GM12878 (cell line): Measurements from ENCODE around the gene MATN1. TPM values are rescaled to one million over a fixed set of nuclear protein-coding genes. Genes with fewer than 3 reads are reported as not detected.
A peak's percentile ranks its signal among the peaks of the same experiment; 100 is the strongest.

Experiments
- ATF7 ChIP-seq: fragments of 450-650 bp; IDR thresholded peaks from 2 replicates; pipeline ENCODE4 v1.6.1; 2016; ENCODE audit warnings: low read depth, mild to moderate bottlenecking
- BHLHE40 ChIP-seq, 2 experiments: fragments of 450-650 bp in 1 of 2; IDR thresholded peaks; 2 replicates each; pipeline ENCODE4 v1.6.1; 2011 to 2017; ENCODE audit warnings: low read depth in 2 of 2, borderline replicate concordance in 1 of 2, improper control_type of control experiment in 1 of 2, low read length in 1 of 2, mild to moderate bottlenecking in 1 of 2
- ETV6 ChIP-seq, 2 experiments: fragments of 450-650 bp in 1 of 2; IDR thresholded peaks in 1 of 2; conservative IDR thresholded peaks in 1 of 2; 2 replicates each; pipeline ENCODE4 v1.6.1; 2014; ENCODE audit warnings: antibody characterized with exemption in 1 of 2, borderline replicate concordance in 1 of 2, low read depth in 1 of 2, mild to moderate bottlenecking in 1 of 2, moderate library complexity in 1 of 2
- HCFC1 ChIP-seq: fragments of 150-350 bp; IDR thresholded peaks from 2 replicates; pipeline ENCODE4 v1.6.1; 2014; ENCODE audit warnings: low read length
- IRF5 ChIP-seq: fragments of 450-650 bp; IDR thresholded peaks from 2 replicates; pipeline ENCODE4 v1.6.1; 2017; ENCODE audit warnings: borderline replicate concordance
- MLLT1 ChIP-seq: fragments of 450-650 bp; IDR thresholded peaks from 2 replicates; pipeline ENCODE4 v1.6.1; 2016; ENCODE audit warnings: mild to moderate bottlenecking
- MXI1 ChIP-seq: fragments of 150-350 bp; IDR thresholded peaks from 2 replicates; pipeline ENCODE4 v1.6.1; 2011; ENCODE audit warnings: low read depth, mild to moderate bottlenecking, inconsistent platforms, low read length, improper control_type of control experiment
- PML ChIP-seq: IDR thresholded peaks from 2 replicates; pipeline ENCODE4 v1.6.1; 2012; ENCODE audit warnings: low read length, inconsistent platforms
- POLR2AphosphoS2 ChIP-seq: IDR thresholded peaks from 2 replicates; pipeline ENCODE4 v1.6.1; 2011; ENCODE audit warnings: low read depth, mild to moderate bottlenecking, low read length, improper control_type of control experiment, moderate library complexity
- SMAD1 ChIP-seq: fragments of 450-650 bp; IDR thresholded peaks from 2 replicates; pipeline ENCODE4 v1.6.1; 2018; ENCODE audit warnings: mild to moderate bottlenecking, low read depth; ENCODE audit not compliant: partially characterized antibody
- SMC3 ChIP-seq: IDR thresholded peaks from 2 replicates; pipeline ENCODE4 v1.6.1; 2011; ENCODE audit warnings: low read length, improper control_type of control experiment, borderline replicate concordance
- ZNF622 ChIP-seq: fragments of 450-650 bp; IDR thresholded peaks from 2 replicates; pipeline ENCODE4 v1.6.1; 2017; ENCODE audit warnings: mild to moderate bottlenecking, inconsistent platforms
- ZNF687 ChIP-seq: fragments of 450-650 bp; IDR thresholded peaks from 2 replicates; pipeline ENCODE4 v1.6.1; 2017; ENCODE audit warnings: mild to moderate bottlenecking, moderate library complexity
- polyA plus RNA-seq, 11 experiments: library from polyadenylated mRNA; depleted of rRNA in 4 of 11; unstranded in 6 of 11; stranded (reverse) in 5 of 11; fragments of >200 nt; fragmentation: Nextera tagmentation in 4 of 11; fragmentation: Illumina TruSeq in 1 of 11; extraction: Ambion mirVana in 4 of 11; extraction: Trizol in 1 of 11; gene quantifications; 1 replicate in 1 of 11; 2 replicates in 10 of 11; pipeline versions ENCODE4 v1.2.1 to v1.2.3, GENCODE V29; 2011 to 2016; ENCODE audit warnings: inconsistent platforms in 2 of 11, missing spikeins in 2 of 11, low read depth in 1 of 11
- total RNA-seq, 4 experiments: library from RNA; depleted of rRNA in 3 of 4; stranded (reverse); fragments of >200 nt in 3 of 4; fragmentation: Illumina TruSeq in 1 of 4; extraction: Trizol in 1 of 4; gene quantifications; 2 replicates each; pipeline versions ENCODE4 v1.2.1 to v1.2.3, GENCODE V29; 2013 to 2021
- TF ChIP-seq, protein P1 (sequence below): IDR thresholded peaks from 2 replicates; pipeline ENCODE4 v1.6.1; 2012; ENCODE audit warnings: mild to moderate bottlenecking, low read depth, low read length

The MATN1 gene
- total and polyA plus RNA-seq, 10 of the 15 experiments (the other 5 are each of a cell fraction or from before 2014, with no cell fraction given), result 0.04 to 0.50 (median 0.10) TPM; not detected in 1

- TF ChIP-seq ATF7 (no peak), ZNF687 (peak; percentile 58; the same call in 1 of the 2 replicates), MXI1 (0 out of 2 replicates have a peak, but pooled peaks have one; percentile 21), MLLT1 (peak; percentile 89), HCFC1 (no peak), ETV6 (conservative IDR thresholded peaks at IDR 0.05 in 1 of 2, IDR thresholded peaks at IDR 0.05 in 1 of 2; ENCODE audit: borderline replicate concordance in 1 of 2, low read depth in 1 of 2) (peak in 1 of 2 experiments; percentile 64; a peak in 2 of 4 replicates), BHLHE40 (IDR thresholded peaks at IDR 0.05; ENCODE audit: borderline replicate concordance in 1 of 2, low read depth in 2 of 2, low read length in 1 of 2) (peak in 1 of 2 experiments; percentile 21; a peak in 1 of 4 replicates), PML (no peak), IRF5 (peak; percentile 16; the same call in 1 of the 2 replicates), POLR2AphosphoS2 (peak; percentile 89), SMC3 (0 out of 2 replicates have a peak, but pooled peaks have one; percentile 7), ZNF622 (no peak), SMAD1 (peak; percentile 60)
- TF ChIP-seq, protein P1, sequence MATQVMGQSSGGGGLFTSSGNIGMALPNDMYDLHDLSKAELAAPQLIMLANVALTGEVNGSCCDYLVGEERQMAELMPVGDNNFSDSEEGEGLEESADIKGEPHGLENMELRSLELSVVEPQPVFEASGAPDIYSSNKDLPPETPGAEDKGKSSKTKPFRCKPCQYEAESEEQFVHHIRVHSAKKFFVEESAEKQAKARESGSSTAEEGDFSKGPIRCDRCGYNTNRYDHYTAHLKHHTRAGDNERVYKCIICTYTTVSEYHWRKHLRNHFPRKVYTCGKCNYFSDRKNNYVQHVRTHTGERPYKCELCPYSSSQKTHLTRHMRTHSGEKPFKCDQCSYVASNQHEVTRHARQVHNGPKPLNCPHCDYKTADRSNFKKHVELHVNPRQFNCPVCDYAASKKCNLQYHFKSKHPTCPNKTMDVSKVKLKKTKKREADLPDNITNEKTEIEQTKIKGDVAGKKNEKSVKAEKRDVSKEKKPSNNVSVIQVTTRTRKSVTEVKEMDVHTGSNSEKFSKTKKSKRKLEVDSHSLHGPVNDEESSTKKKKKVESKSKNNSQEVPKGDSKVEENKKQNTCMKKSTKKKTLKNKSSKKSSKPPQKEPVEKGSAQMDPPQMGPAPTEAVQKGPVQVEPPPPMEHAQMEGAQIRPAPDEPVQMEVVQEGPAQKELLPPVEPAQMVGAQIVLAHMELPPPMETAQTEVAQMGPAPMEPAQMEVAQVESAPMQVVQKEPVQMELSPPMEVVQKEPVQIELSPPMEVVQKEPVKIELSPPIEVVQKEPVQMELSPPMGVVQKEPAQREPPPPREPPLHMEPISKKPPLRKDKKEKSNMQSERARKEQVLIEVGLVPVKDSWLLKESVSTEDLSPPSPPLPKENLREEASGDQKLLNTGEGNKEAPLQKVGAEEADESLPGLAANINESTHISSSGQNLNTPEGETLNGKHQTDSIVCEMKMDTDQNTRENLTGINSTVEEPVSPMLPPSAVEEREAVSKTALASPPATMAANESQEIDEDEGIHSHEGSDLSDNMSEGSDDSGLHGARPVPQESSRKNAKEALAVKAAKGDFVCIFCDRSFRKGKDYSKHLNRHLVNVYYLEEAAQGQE, result 0 out of 2 replicates have a peak, but pooled peaks have one; percentile 30
Observed at GRCh38 chr1:30757352-30758120, 34.2 kb upstream of the MATN1 start, which contains the start of gene LAPTM5 (continued).
